Vagina (tissue), 2 donors: ENCODE data around the gene SSB.

Experiments
- CTCF ChIP-seq, 3 experiments: fragments of 450-650 bp in 2 of 3; fragments of 200-600 bp in 1 of 3; sonication (generic) in 1 of 3; IDR thresholded peaks; one replicate each; pipeline ENCODE4 v1.5.1; 2017 to 2019; ENCODE audit warnings: antibody characterized with exemption in 3 of 3, mild to moderate bottlenecking in 2 of 3, moderate library complexity in 2 of 3
- POLR2A ChIP-seq, 2 donors: fragments of 450-650 bp; IDR thresholded peaks; one replicate each; pipeline ENCODE4 v1.6.1; 2017; ENCODE audit warnings: antibody characterized with exemption in 2 of 2, mild to moderate bottlenecking in 2 of 2, moderate library complexity in 2 of 2

GRCh38 chr2:169757778-169758177 is 40.9 kb upstream of the SSB start:
- TF ChIP-seq CTCF (IDR thresholded peaks at IDR 0.05) (no peak), POLR2A (IDR thresholded peaks at IDR 0.05) (no peak)
